ENCODE measurements around the gene WDR75. TPM values are rescaled to one million over a fixed set of nuclear protein-coding genes. Genes with fewer than 3 reads are reported as not detected.

WDR75 gene
- total RNA-seq, 4 donors from 2014 or later: 14.0 to 21.4 (median 16.7) TPM

DNA sequence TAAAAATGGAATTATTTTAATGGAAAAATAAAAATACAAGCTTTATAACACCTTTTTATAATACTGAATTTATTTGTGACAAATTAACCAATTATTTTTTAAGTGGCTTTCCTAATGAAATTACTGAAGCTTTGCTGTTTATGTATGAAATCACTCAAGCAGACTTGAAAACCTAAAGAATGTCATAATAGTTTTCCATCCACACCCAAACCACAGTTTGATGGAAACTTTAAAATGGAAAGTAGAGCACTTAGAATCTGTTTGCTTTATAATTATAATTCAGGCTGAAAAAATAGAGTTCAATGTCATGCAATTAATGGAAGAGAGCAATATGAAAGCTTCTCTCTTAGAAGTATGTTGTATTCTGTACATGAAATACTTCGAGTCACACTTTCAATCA, 31.6 kb upstream of the WDR75 start:
- in situ Hi-C loops (cut with MboI; ENCODE audit: low sequenced_read_pairs in 4 of 4): loop anchor here (5.0 to 25.0 kb wide), 7 partner anchors 312 to 1822 kb away; no protein-coding TSS in a partner anchor

DNA sequence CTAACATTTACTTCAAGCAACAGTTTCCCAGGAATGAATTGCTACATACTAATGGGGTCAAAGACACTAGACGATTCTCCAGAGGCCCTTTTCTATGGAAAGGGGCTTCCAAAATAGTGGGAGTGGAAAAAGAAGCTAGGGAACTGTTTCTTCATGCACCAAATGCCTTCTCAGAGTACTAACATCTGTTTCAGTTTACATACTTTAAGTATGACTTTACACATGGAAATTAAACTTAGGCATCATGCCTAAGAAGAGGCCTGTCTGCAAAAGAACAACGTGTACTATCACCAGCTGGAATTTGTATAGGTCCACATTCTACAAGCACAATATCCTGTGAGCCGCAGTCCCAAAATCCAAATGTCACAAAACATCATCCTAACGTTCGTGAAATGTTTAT, 29.4 kb upstream of the WDR75 start:
- DNase-seq (no peak), ATAC-seq (peak; percentile 66 to 85)
- no peaks in the 10 kb centered on the region for H3K27me3 ChIP-seq
- peak overlapping the region; percentile 42 to 51 (median 47) for H3K27ac ChIP-seq
- H3K36me3 ChIP-seq: no peaks in the 10 kb centered on the region
- peaks cover 7 to 13% of the 10 kb centered on the region in 2 donors for H3K4me1 ChIP-seq
- H3K4me3 ChIP-seq: no peak overlapping the region
- TF ChIP-seq POLR2A (IDR thresholded peaks at IDR 0.05): no peak
- TF ChIP-seq, protein P1, sequence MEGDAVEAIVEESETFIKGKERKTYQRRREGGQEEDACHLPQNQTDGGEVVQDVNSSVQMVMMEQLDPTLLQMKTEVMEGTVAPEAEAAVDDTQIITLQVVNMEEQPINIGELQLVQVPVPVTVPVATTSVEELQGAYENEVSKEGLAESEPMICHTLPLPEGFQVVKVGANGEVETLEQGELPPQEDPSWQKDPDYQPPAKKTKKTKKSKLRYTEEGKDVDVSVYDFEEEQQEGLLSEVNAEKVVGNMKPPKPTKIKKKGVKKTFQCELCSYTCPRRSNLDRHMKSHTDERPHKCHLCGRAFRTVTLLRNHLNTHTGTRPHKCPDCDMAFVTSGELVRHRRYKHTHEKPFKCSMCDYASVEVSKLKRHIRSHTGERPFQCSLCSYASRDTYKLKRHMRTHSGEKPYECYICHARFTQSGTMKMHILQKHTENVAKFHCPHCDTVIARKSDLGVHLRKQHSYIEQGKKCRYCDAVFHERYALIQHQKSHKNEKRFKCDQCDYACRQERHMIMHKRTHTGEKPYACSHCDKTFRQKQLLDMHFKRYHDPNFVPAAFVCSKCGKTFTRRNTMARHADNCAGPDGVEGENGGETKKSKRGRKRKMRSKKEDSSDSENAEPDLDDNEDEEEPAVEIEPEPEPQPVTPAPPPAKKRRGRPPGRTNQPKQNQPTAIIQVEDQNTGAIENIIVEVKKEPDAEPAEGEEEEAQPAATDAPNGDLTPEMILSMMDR (IDR thresholded peaks at IDR 0.05 in 4 of 5, conservative IDR thresholded peaks at IDR 0.05 in 1 of 5): no peak
- H3K9me3 ChIP-seq: no peaks in the 10 kb centered on the region
- in situ Hi-C loops (cut with MboI; ENCODE audit: low sequenced_read_pairs in 4 of 4) (loop anchor here (5.0 to 25.0 kb wide), 7 partner anchors 315 to 1825 kb away; no protein-coding TSS in a partner anchor), intact Hi-C loops (cut with DNase I; ENCODE audit: low total_unique reads) (loop anchor here (1.0 to 5.0 kb wide), 5 partner anchors 125 to 1830 kb away; no protein-coding TSS in a partner anchor)

More for the DNA sequence above, 31.6 kb upstream of the WDR75 start:
- H3K4me3 ChIP-seq: no peak overlapping the region
- no peaks in the 10 kb centered on the region for H3K27me3 ChIP-seq
- no peak overlapping the region for H3K27ac ChIP-seq
- DNase-seq (no peak), ATAC-seq (no peak)
- peaks cover 7 to 13% of the 10 kb centered on the region in 2 donors for H3K4me1 ChIP-seq
- TF ChIP-seq POLR2A (IDR thresholded peaks at IDR 0.05): no peak
- TF ChIP-seq, protein P1 (IDR thresholded peaks at IDR 0.05 in 4 of 5, conservative IDR thresholded peaks at IDR 0.05 in 1 of 5): no peak
- H3K36me3 ChIP-seq: no peaks in the 10 kb centered on the region
- intact Hi-C loops (cut with DNase I; ENCODE audit: low total_unique reads): loop anchor here (5.0 kb wide), 4 partner anchors 122 to 1827 kb away; no protein-coding TSS in a partner anchor
- no peaks in the 10 kb centered on the region for H3K9me3 ChIP-seq

DNA sequence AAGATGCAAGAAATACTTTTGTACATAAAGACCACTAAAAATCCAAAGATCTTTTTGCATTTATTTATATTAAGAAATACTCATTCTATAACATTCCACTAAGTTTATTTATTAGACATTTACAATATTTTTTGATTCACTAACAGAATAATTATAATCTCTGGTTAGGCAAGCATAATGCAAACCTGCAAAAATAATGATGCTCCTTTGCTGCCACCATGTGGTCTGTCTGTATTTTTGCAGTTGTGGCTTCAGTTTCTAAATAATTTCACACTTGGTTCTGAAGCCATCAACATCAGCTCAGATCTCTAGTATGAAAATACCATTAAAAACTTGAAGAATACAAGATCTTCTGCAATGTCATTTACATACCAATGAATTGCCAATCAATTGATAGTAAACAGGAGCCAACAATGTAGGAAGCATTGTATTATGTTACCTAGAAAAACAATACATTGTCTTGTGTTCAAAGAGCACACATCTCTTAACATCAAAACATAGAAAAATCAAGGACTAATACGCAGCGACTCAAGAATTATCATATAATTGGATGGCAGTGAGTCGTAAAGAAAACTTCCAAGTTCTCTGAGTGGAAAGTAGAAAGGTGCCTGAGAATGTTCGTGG, 28.8 kb upstream of the WDR75 start:
- H3K4me1 ChIP-seq: peaks cover 7 to 12% of the 10 kb centered on the region in 2 donors
- no peak overlapping the region for H3K4me3 ChIP-seq
- ATAC-seq (peak; percentile 60 to 82), DNase-seq (no peak)
- H3K9me3 ChIP-seq: no peaks in the 10 kb centered on the region
- H3K27me3 ChIP-seq: no peaks in the 10 kb centered on the region
- in situ Hi-C loops (cut with MboI; ENCODE audit: low sequenced_read_pairs in 4 of 4) (loop anchor here (5.0 to 25.0 kb wide), 7 partner anchors 315 to 1825 kb away; no protein-coding TSS in a partner anchor), intact Hi-C loops (cut with DNase I; ENCODE audit: low total_unique reads) (loop anchor here (1.0 to 5.0 kb wide), 5 partner anchors 125 to 1830 kb away; no protein-coding TSS in a partner anchor)
- TF ChIP-seq POLR2A (IDR thresholded peaks at IDR 0.05): no peak
- TF ChIP-seq, protein P1 (IDR thresholded peaks at IDR 0.05 in 4 of 5, conservative IDR thresholded peaks at IDR 0.05 in 1 of 5): peak; percentile 46 to 87 (median 70)
- no peaks in the 10 kb centered on the region for H3K36me3 ChIP-seq
- H3K27ac ChIP-seq: peak overlapping the region in 3 of 4 donors; percentile 42 to 51 (median 45)

DNA sequence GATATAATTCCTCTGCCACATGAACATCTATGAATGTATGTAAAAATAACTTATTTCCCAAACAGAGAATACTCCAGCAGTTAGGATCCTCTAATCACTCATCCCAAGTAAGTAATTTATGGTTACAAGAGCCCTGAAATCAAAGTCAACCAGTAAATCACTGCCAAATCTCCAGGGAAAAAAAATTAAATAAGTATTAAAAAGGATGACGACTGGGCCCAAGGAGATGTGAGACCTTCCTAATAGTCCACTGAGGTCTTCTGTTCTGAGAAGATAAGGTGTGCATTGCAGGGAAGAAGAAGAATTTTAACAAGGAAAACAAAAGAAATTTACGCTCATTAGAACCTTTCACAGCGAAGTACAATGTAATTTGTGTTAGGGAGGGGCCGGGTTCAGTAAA, 28.0 kb upstream of the WDR75 start:
- intact Hi-C loops (cut with DNase I; ENCODE audit: low total_unique reads) (loop anchor here (5.0 kb wide), 4 partner anchors 126 to 1831 kb away; no protein-coding TSS in a partner anchor), in situ Hi-C loops (cut with MboI; ENCODE audit: low sequenced_read_pairs in 4 of 4) (loop anchor here (5.0 to 25.0 kb wide), 7 partner anchors 316 to 1826 kb away; no protein-coding TSS in a partner anchor)
- H3K27ac ChIP-seq: no peak overlapping the region

More for the DNA sequence above, 28.0 kb upstream of the WDR75 start:
- H3K36me3 ChIP-seq: no peaks in the 10 kb centered on the region
- H3K4me1 ChIP-seq: peaks cover 7 to 10% of the 10 kb centered on the region in 2 donors
- H3K9me3 ChIP-seq: no peaks in the 10 kb centered on the region
- TF ChIP-seq, protein P1 (IDR thresholded peaks at IDR 0.05 in 4 of 5, conservative IDR thresholded peaks at IDR 0.05 in 1 of 5): no peak
- TF ChIP-seq POLR2A (IDR thresholded peaks at IDR 0.05): no peak
- H3K27me3 ChIP-seq: no peaks in the 10 kb centered on the region
- H3K4me3 ChIP-seq: no peak overlapping the region
- DNase-seq: no peak
- no peak for ATAC-seq
